Large intestine (tissue), 3 donors: ENCODE measurements around the gene TTC7B. TPM values are rescaled to one million over a fixed set of nuclear protein-coding genes. Genes with fewer than 3 reads are reported as not detected.
"Not testable (repeated sequence)": the region's sequence is repeated elsewhere in the genome, so short reads cannot be mapped to it uniquely, and the experiment has no call there.

Experiments
- DNase-seq, 2 donors: peaks; one replicate each; pipeline versions ENCODE4 v3.0.0 to v3.0.0-alpha.2; 2013
- H3K27ac ChIP-seq: one replicate; pipeline ENCODE4 v1.5.1; 2013; ENCODE audit warnings: low read length
- H3K27me3 ChIP-seq: 2 replicates; pipeline ENCODE4 v1.6.1; 2013; ENCODE audit warnings: low read length; ENCODE audit not compliant: control insufficient read depth, insufficient read depth
- H3K36me3 ChIP-seq: 2 replicates; pipeline ENCODE4 v1.6.1; 2013; ENCODE audit warnings: low read length; ENCODE audit not compliant: control insufficient read depth, insufficient read depth
- H3K4me1 ChIP-seq: one replicate; pipeline ENCODE4 v1.6.1; 2013; ENCODE audit warnings: low read length; ENCODE audit not compliant: control insufficient read depth, insufficient read depth
- H3K4me3 ChIP-seq: one replicate; pipeline ENCODE4 v1.5.1; 2013; ENCODE audit warnings: low read length
- H3K9me3 ChIP-seq: one replicate; pipeline ENCODE4 v1.6.1; 2013; ENCODE audit warnings: mild to moderate bottlenecking, low read depth, low read length, moderate library complexity; ENCODE audit not compliant: control insufficient read depth
- WGBS: methylation state at CpG from one replicate; pipeline ENCODE4 v1.1.5; 2013; ENCODE audit warnings: low lambda C conversion rate; ENCODE audit not compliant: insufficient coverage; 5-methylcytosine and 5-hydroxymethylcytosine counted together
- polyA plus RNA-seq: library from polyadenylated mRNA; unstranded; fragments of 120-200 nt; gene quantifications from one replicate; pipeline ENCODE4 v1.2.1, GENCODE V29; 2013

TTC7B gene
- polyA plus RNA-seq, 1 donor, result 12.2 TPM

GRCh38 chr14:90848944-90849731 is 32.9 kb upstream of the TTC7B start:
- Histone ChIP-seq H3K4me3 (no peak overlapping the region), H3K9me3 (no peaks in the 10 kb centered on the region), H3K4me1 (no peaks in the 10 kb centered on the region), H3K27ac (no peak overlapping the region), H3K27me3 (no peaks in the 10 kb centered on the region), H3K36me3 (no peaks in the 10 kb centered on the region)
- DNase-seq, result no peak
- WGBS, result 79% methylated on average over 4 of the region's 17 CpGs

GRCh38 chr14:90846511-90846910 is 30.3 kb upstream of the TTC7B start:
- DNase-seq, result no peak
- no CpG with 5 or more reads among the region's 4 CpGs for WGBS
- no peaks in the 10 kb centered on the region for H3K9me3 ChIP-seq
- no peaks in the 10 kb centered on the region for H3K4me1 ChIP-seq
- no peak overlapping the region for H3K4me3 ChIP-seq
- H3K36me3 ChIP-seq, result no peaks in the 10 kb centered on the region
- H3K27me3 ChIP-seq, result no peaks in the 10 kb centered on the region
- H3K27ac ChIP-seq, result no peak overlapping the region

GRCh38 chr14:90844321-90844720 is 28.1 kb upstream of the TTC7B start:
- no CpG with 5 or more reads among the region's 3 CpGs for WGBS
- H3K9me3 ChIP-seq, result no peaks in the 10 kb centered on the region
- H3K4me1 ChIP-seq, result no peaks in the 10 kb centered on the region
- H3K36me3 ChIP-seq, result no peaks in the 10 kb centered on the region
- no peaks in the 10 kb centered on the region for H3K27me3 ChIP-seq
- DNase-seq, result no peak
- H3K27ac ChIP-seq, result no peak overlapping the region
- no peak overlapping the region for H3K4me3 ChIP-seq

- DNase-seq, result no peak
- no CpG with 5 or more reads among the region's 6 CpGs for WGBS
- no peak overlapping the region for H3K4me3 ChIP-seq
Observed at GRCh38 chr14:90842726-90843125, 26.5 kb upstream of the TTC7B start.

GRCh38 chr14:90840667-90841066 is 24.4 kb upstream of the TTC7B start:
- H3K9me3 ChIP-seq, H3K27ac ChIP-seq, H3K4me1 ChIP-seq, H3K4me3 ChIP-seq, H3K36me3 ChIP-seq, DNase-seq, H3K27me3 ChIP-seq: not testable (repeated sequence)
- WGBS, result no CpG with 5 or more reads among the region's 4 CpGs

More at GRCh38 chr14:90842726-90843125, 26.5 kb upstream of the TTC7B start:
- no peaks in the 10 kb centered on the region for H3K36me3 ChIP-seq
- no peaks in the 10 kb centered on the region for H3K27me3 ChIP-seq
- H3K9me3 ChIP-seq, result no peaks in the 10 kb centered on the region
- H3K4me1 ChIP-seq, result no peaks in the 10 kb centered on the region
- H3K27ac ChIP-seq, result no peak overlapping the region

- Histone ChIP-seq H3K36me3 (no peaks in the 10 kb centered on the region), H3K9me3 (no peaks in the 10 kb centered on the region), H3K27me3 (no peaks in the 10 kb centered on the region), H3K4me3 (no peak overlapping the region), H3K4me1 (no peaks in the 10 kb centered on the region), H3K27ac (peak overlapping the region; percentile 3)
- no CpG with 5 or more reads among the region's 3 CpGs for WGBS
- DNase-seq, result no peak
Observed at GRCh38 chr14:90839889-90840266, 23.6 kb upstream of the TTC7B start.

- no peak for DNase-seq
- no peaks in the 10 kb centered on the region for H3K27me3 ChIP-seq
- no peak overlapping the region for H3K4me3 ChIP-seq
- peak overlapping the region; percentile 3 for H3K27ac ChIP-seq
- no peaks in the 10 kb centered on the region for H3K36me3 ChIP-seq
- no peaks in the 10 kb centered on the region for H3K9me3 ChIP-seq
- no peaks in the 10 kb centered on the region for H3K4me1 ChIP-seq
- 80% methylated on average over 4 of the region's 10 CpGs for WGBS
Observed at GRCh38 chr14:90839024-90839888, 23.0 kb upstream of the TTC7B start.

- not testable (repeated sequence) for H3K9me3 ChIP-seq, H3K27me3 ChIP-seq, DNase-seq, H3K27ac ChIP-seq, H3K4me3 ChIP-seq, H3K36me3 ChIP-seq, H3K4me1 ChIP-seq
- WGBS, result no CpG with 5 or more reads among the region's 8 CpGs
Observed at GRCh38 chr14:90838531-90838930, 22.3 kb upstream of the TTC7B start.

GRCh38 chr14:90837355-90837754 is 21.1 kb upstream of the TTC7B start:
- Histone ChIP-seq H3K27ac (no peak overlapping the region), H3K9me3 (no peaks in the 10 kb centered on the region), H3K36me3 (no peaks in the 10 kb centered on the region), H3K4me1 (no peaks in the 10 kb centered on the region), H3K4me3 (no peak overlapping the region), H3K27me3 (no peaks in the 10 kb centered on the region)
- WGBS, result 80% methylated on average over 1 of the region's 9 CpGs
- no peak for DNase-seq

- DNase-seq, result no peak
- Histone ChIP-seq H3K4me3 (no peak overlapping the region), H3K9me3 (no peaks in the 10 kb centered on the region), H3K27me3 (no peaks in the 10 kb centered on the region), H3K4me1 (no peaks in the 10 kb centered on the region), H3K27ac (no peak overlapping the region), H3K36me3 (no peaks in the 10 kb centered on the region)
- WGBS, result no CpG with 5 or more reads among the region's 7 CpGs
Observed at GRCh38 chr14:90836692-90837063, 20.4 kb upstream of the TTC7B start.
